GM12865 (cell line): ENCODE data around the gene POLRMT.
"Not testable (repeated sequence)": the region's sequence is repeated elsewhere in the genome, so short reads cannot be mapped to it uniquely, and the experiment has no call there.

Experiments
- DNase-seq: peaks from one replicate; pipeline ENCODE4 v3.0.0; 2010; ENCODE audit warnings: low read depth
- H3K4me3 ChIP-seq: 2 replicates; pipeline ENCODE4 v1.5.1; 2011; ENCODE audit warnings: mild to moderate bottlenecking, low read depth, low read length, control low read depth
- TF ChIP-seq, protein P1 (sequence below): IDR thresholded peaks from 2 replicates; pipeline ENCODE4 v1.5.1; 2011; ENCODE audit warnings: low read length, control low read depth, low read depth, inconsistent platforms; ENCODE audit not compliant: insufficient read depth; ENCODE audit errors: missing control alignments

POLRMT gene

GRCh38 chr19:670609-671075 lies 37.3 kb upstream of the POLRMT start:
- TF ChIP-seq, protein P1, sequence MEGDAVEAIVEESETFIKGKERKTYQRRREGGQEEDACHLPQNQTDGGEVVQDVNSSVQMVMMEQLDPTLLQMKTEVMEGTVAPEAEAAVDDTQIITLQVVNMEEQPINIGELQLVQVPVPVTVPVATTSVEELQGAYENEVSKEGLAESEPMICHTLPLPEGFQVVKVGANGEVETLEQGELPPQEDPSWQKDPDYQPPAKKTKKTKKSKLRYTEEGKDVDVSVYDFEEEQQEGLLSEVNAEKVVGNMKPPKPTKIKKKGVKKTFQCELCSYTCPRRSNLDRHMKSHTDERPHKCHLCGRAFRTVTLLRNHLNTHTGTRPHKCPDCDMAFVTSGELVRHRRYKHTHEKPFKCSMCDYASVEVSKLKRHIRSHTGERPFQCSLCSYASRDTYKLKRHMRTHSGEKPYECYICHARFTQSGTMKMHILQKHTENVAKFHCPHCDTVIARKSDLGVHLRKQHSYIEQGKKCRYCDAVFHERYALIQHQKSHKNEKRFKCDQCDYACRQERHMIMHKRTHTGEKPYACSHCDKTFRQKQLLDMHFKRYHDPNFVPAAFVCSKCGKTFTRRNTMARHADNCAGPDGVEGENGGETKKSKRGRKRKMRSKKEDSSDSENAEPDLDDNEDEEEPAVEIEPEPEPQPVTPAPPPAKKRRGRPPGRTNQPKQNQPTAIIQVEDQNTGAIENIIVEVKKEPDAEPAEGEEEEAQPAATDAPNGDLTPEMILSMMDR = peak; percentile 17
- DNase-seq = no peak
- no peak overlapping the region for H3K4me3 ChIP-seq

GRCh38 chr19:668675-669434 lies 35.5 kb upstream of the POLRMT start:
- not testable (repeated sequence) for H3K4me3 ChIP-seq, DNase-seq

DNA sequence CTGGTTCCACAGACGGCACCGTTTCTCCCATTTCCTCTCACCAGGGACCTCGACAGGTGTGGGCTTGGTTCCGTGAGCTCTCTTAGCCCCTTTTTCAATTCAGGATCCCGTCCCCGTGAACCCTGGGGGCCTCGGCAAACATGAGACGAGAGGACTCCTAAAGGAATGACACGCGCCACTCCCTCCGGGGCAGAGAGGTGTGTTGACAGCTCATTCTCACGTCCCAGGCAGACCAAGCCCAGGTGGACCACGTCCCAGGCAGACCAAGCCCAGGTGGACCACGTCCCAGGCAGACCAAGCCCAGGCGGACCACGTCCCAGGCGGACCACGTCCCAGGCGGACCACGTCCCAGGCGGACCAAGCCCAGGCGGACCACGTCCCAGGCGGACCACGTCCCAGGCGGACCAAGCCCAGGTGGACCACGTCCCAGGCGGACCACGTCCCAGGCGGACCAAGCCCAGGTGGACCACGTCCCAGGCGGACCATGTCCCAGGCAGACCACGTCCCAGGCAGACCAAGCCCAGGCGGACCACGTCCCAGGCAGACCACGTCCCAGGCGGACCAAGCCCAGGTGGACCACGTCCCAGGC lies 33.7 kb upstream of the POLRMT start:
- not testable (repeated sequence) for H3K4me3 ChIP-seq, DNase-seq

- DNase-seq = peak; percentile 87
- TF ChIP-seq, protein P1 = peak; percentile 94
These were observed 31.6 kb upstream of the POLRMT start for GRCh38 chr19:664913-665443.

DNA sequence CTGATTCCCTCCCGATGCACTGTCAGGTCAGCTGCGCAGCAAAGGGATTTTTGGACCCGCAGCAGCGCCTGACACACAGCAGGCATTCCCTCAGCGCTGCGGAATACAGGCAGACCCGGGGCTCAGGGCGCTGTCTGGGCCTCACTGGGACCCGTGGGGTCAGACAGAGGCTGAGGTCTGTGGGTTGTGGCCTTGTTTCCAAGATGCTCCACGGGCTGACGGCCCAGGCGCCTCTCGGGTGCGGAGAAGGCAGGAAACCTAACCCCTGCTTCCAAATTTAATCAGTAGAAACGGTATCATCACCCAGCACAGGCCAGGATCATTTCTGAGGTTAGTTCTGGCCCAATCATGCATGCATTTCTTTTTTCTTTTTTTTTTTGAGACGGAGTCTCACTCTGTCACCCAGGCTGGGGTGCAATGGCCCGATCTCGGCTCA lies 30.4 kb upstream of the POLRMT start:
- TF ChIP-seq, protein P1 = no peak

More at GRCh38 chr19:664913-665443, 31.6 kb upstream of the POLRMT start:
- H3K4me3 ChIP-seq = peak overlapping the region; percentile 34; the same call in 1 of the 2 replicates

GRCh38 chr19:662962-663681 lies 29.8 kb upstream of the POLRMT start, which contains the start of gene RNF126:
Gene RNF126 (minus strand): TSS chr19:663214. CDS start chr19:663121, 93 bp downstream.
- H3K4me3 ChIP-seq = peak within 1 kb of the TSS; percentile 85
- peak; percentile 97 for DNase-seq
- TF ChIP-seq, protein P1 = no peak

More for the DNA sequence above, 30.4 kb upstream of the POLRMT start:
- no peak for DNase-seq
- H3K4me3 ChIP-seq = peak overlapping the region; percentile 76

- peak overlapping the region; percentile 85 for H3K4me3 ChIP-seq
- DNase-seq = peak; percentile 80
- TF ChIP-seq, protein P1 = no peak
These were observed 29.0 kb upstream of the POLRMT start for GRCh38 chr19:662207-662961.
